Left lung (tissue), 10 donors: Measurements from ENCODE around the gene TXNDC11. TPM values are rescaled to one million over a fixed set of nuclear protein-coding genes. Genes with fewer than 3 reads are reported as not detected.
A peak's percentile ranks its signal among the peaks of the same experiment; 100 is the strongest.

ENCODE experiments used
- ATAC-seq: fragments of 200-7000 bp; cut with Tn5 transposase; one replicate; pipeline ENCODE4 v1.9.1; 2020; ENCODE audit warnings: moderate library complexity
- DNase-seq, 4 donors: peaks; one replicate each; pipeline ENCODE4 v3.0.0-alpha.2; 2013 to 2020
- H3K27ac ChIP-seq, 2 donors: fragments of 200-600 bp; sonication (generic) in 1 of 2; one replicate each; pipeline versions ENCODE4 v1.5.0 to v1.8.0; 2020 to 2021
- H3K27me3 ChIP-seq, 2 donors: fragments of 200-600 bp; sonication (generic) in 1 of 2; one replicate each; pipeline versions ENCODE4 v1.5.0 to v1.8.0; 2020 to 2021
- H3K36me3 ChIP-seq, 2 donors: fragments of 200-600 bp; sonication (generic) in 1 of 2; one replicate each; pipeline versions ENCODE4 v1.5.0 to v1.8.0; 2020 to 2021
- H3K4me1 ChIP-seq, 2 donors: fragments of 200-600 bp; one replicate each; pipeline ENCODE4 v1.8.0; 2021
- H3K4me3 ChIP-seq, 2 donors: fragments of 200-600 bp; sonication (generic) in 1 of 2; one replicate each; pipeline versions ENCODE4 v1.5.0 to v1.8.0; 2020 to 2021; ENCODE audit warnings: mild to moderate bottlenecking in 1 of 2
- H3K9me3 ChIP-seq, 2 donors: fragments of 200-600 bp; sonication (generic) in 1 of 2; one replicate each; pipeline versions ENCODE4 v1.5.0 to v1.8.0; 2020 to 2021
- CTCF ChIP-seq, 2 donors: fragments of 200-600 bp; sonication (generic) in 1 of 2; IDR thresholded peaks; one replicate each; pipeline versions ENCODE4 v1.5.0 to v1.8.0; 2021; ENCODE audit warnings: antibody characterized with exemption in 2 of 2
- intact Hi-C, 2 donors: fragments of 100-400 bp; cut with DNase I; formaldehyde crosslinking; loops; one replicate each; pipeline versions ENCODE4 v1.11.2 to v1.14.2; 2022
- polyA plus RNA-seq, 6 donors: library from polyadenylated mRNA; unstranded; fragments of 120-200 nt; gene quantifications; one replicate each; pipeline ENCODE4 v1.2.1, GENCODE V29; 2013; ENCODE audit not compliant: insufficient read length in 6 of 6
- total RNA-seq, 2 donors: library from RNA; stranded (reverse); fragmentation: NEBNext Ultra II Directional; extraction: Animal tissue kit (Norgen Biotek cat#: 25700); gene quantifications; one replicate each; pipeline ENCODE4 v1.2.1, GENCODE V29; 2021
- donor health status: DM: no; HTN: yes; CAD: no.
- donor health status: DM: no; HTN: no; CAD: no.

The TXNDC11 gene
- total and polyA plus RNA-seq, 8 donors, result 33.9 to 76.8 (median 38.2) TPM

GRCh38 chr16:11774065-11774626, 31.5 kb upstream of the TXNDC11 start:
- Histone ChIP-seq H3K27ac (no peak overlapping the region), H3K4me1 (peaks cover 0 to 6% of the 10 kb centered on the region in 2 donors), H3K27me3 (no peaks in the 10 kb centered on the region), H3K9me3 (no peaks in the 10 kb centered on the region), H3K36me3 (peaks cover 0 to 98% of the 10 kb centered on the region in 2 donors), H3K4me3 (no peak overlapping the region)
- DNase-seq, result no peak
- ATAC-seq, result no peak
- intact Hi-C loops, result loop anchor here in 1 of 2 donors (10.0 kb wide), 1 partner anchor 71 kb away; no protein-coding TSS in a partner anchor
- TF ChIP-seq CTCF (IDR thresholded peaks at IDR 0.05), result no peak

- no peak for DNase-seq
- Histone ChIP-seq H3K27ac (peak overlapping the region in 1 of 2 donors; percentile 66), H3K4me3 (no peak overlapping the region), H3K9me3 (no peaks in the 10 kb centered on the region), H3K27me3 (no peaks in the 10 kb centered on the region), H3K4me1 (peaks cover 0 to 12% of the 10 kb centered on the region in 2 donors), H3K36me3 (peaks cover 0 to 98% of the 10 kb centered on the region in 2 donors)
- TF ChIP-seq CTCF (IDR thresholded peaks at IDR 0.05), result no peak
- ATAC-seq, result no peak
- intact Hi-C loops, result no loop called here
Observed at GRCh38 chr16:11768849-11769248, 26.2 kb upstream of the TXNDC11 start.

- Histone ChIP-seq H3K36me3 (peaks cover 6 to 98% of the 10 kb centered on the region in 2 donors), H3K9me3 (no peaks in the 10 kb centered on the region), H3K27ac (no peak overlapping the region), H3K27me3 (no peaks in the 10 kb centered on the region), H3K4me3 (no peak overlapping the region), H3K4me1 (peaks cover 4 to 20% of the 10 kb centered on the region in 2 donors)
- TF ChIP-seq CTCF (IDR thresholded peaks at IDR 0.05), result no peak
- ATAC-seq, result no peak
- intact Hi-C loops, result no loop called here
- no peak for DNase-seq
Observed at GRCh38 chr16:11762431-11762830, 19.8 kb upstream of the TXNDC11 start.

GRCh38 chr16:11759997-11760396, 17.3 kb upstream of the TXNDC11 start:
- ATAC-seq, result no peak
- H3K9me3 ChIP-seq, result no peaks in the 10 kb centered on the region
- intact Hi-C loops, result no loop called here
- no peak for TF ChIP-seq CTCF (IDR thresholded peaks at IDR 0.05)
- peaks cover 4 to 20% of the 10 kb centered on the region in 2 donors for H3K4me1 ChIP-seq
- H3K36me3 ChIP-seq, result peaks cover 6 to 98% of the 10 kb centered on the region in 2 donors
- no peak overlapping the region for H3K4me3 ChIP-seq
- H3K27me3 ChIP-seq, result no peaks in the 10 kb centered on the region
- H3K27ac ChIP-seq, result no peak overlapping the region
- DNase-seq, result no peak

GRCh38 chr16:11759163-11759834, 16.6 kb upstream of the TXNDC11 start:
- peaks cover 4 to 20% of the 10 kb centered on the region in 2 donors for H3K4me1 ChIP-seq
- intact Hi-C loops, result no loop called here
- no peaks in the 10 kb centered on the region for H3K9me3 ChIP-seq
- no peak for TF ChIP-seq CTCF (IDR thresholded peaks at IDR 0.05)
- peaks cover 6 to 98% of the 10 kb centered on the region in 2 donors for H3K36me3 ChIP-seq
- H3K27me3 ChIP-seq, result no peaks in the 10 kb centered on the region
- DNase-seq, result no peak
- H3K27ac ChIP-seq, result no peak overlapping the region
- peak; percentile 17 for ATAC-seq
- no peak overlapping the region for H3K4me3 ChIP-seq
